Measurements from ENCODE around the gene SHLD2.
"Not testable (repeated sequence)": the region's sequence is repeated elsewhere in the genome, so short reads cannot be mapped to it uniquely, and the experiment has no call there.

DNA sequence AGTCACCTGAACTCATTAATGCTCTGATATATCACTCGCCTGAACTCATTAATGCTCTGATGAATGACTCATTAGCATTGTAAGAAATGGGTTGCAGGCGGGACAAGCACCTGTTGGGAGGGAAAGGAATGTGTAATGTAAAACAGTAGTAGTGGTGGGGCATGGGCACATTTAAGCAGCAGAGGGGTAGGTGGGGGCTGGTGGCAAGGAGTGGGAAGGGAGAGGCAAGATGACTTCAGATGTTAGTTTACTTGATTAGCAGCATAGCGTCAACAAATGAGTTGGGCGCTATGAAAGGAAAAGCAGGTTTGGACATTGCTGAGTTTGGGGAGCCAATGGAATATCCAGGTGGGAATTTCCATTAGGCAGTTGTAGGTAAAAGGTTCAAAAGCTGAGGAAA lies 61.8 kb downstream of the SHLD2 start:
- not testable (repeated sequence) for TF ChIP-seq POLR2A (IDR thresholded peaks at IDR 0.05; ENCODE audit: low read depth, low read length); TAF1 (IDR thresholded peaks at IDR 0.05; ENCODE audit: borderline replicate concordance, low read depth, low read length); POLR2AphosphoS5 (IDR thresholded peaks at IDR 0.05; ENCODE audit: low read depth, low read length)

Data from GM12892 (cell line).